ENCODE data around the gene NSMCE4A.
"Not testable (repeated sequence)": the region's sequence is repeated elsewhere in the genome, so short reads cannot be mapped to it uniquely, and the experiment has no call there.

The NSMCE4A gene

GRCh38 chr10:121974535-121975294, at the start of gene NSMCE4A:
TSS of gene NSMCE4A (minus strand) at chr10:121975217. CDS start at chr10:121975165, 52 bp downstream.
- peak; percentile 60 for DNase-seq

DNA sequence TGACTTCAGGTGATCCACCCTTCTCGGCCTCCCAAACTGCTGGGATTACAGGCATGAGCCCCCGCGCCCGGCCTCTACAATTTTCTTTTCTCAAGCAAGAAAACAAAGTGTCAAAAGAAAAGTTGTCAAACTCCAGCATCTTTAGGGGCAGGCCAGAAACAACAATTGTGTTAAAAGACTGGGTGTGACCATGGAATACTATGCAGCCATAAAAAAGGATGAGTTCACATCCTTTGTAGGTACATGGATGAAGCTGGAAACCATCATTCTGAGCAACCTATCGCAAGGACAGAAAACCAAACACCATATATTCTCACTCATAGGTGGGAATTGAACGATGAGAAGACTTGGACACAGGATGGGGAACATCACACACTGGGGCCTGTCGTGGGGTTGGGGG, 48.2 kb upstream of the NSMCE4A start:
- DNase-seq, result not testable (repeated sequence)

- no peak for DNase-seq
Measured at GRCh38 chr10:122022276-122022675, 47.3 kb upstream of the NSMCE4A start.

- no peak for DNase-seq
Measured at GRCh38 chr10:122021828-122022227, 46.8 kb upstream of the NSMCE4A start.

DNA sequence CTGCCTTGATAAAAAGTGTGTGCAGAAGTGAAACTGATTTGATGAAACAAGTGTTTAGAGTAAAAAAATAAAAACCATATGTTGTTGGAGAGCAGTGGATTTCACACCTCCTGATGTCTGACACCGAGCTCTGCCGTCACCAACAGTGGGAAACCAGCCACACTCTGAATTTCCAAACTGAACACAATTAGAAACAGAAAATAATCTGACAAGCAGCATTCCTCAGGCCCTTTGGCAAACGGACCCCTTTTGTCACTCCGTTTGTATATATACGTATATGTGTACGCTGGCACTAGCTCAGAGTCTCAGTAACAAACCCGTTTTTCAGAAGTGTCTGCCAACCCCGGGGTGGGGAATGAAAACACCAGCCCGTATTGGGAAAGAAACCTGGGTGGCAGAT, 46.4 kb upstream of the NSMCE4A start:
- no peak for DNase-seq

- DNase-seq, result no peak
Measured at GRCh38 chr10:122020226-122020625, 45.2 kb upstream of the NSMCE4A start.

DNA sequence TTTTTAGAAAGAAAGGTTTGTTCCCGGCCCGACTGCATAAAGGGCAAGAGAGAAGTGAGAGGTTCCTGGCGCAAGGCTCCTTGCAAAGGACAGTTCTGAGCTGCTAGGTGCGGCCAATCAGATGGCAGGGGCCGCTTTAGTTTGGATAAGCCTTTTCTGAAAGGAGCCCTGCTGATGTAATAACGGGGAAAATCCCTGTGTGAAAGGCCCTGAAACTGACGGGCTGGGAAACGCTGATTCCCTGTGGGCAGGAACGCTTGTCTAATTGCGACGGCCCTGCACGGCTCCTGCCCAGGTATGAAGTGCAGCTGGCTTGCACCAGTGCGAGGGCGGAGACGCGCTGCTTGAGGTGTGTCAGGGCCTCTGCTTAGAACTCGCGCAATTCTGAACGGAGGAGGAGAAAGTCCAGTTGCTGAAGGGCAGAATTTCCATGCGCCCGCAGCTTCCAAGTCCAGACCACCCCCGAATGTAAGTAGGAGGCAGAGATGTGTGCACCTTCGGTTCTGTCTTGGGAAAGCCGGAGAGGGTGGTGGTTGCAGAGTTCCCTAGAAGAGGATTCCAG, 44.5 kb upstream of the NSMCE4A start:
- DNase-seq, result peak; percentile 8

DNA sequence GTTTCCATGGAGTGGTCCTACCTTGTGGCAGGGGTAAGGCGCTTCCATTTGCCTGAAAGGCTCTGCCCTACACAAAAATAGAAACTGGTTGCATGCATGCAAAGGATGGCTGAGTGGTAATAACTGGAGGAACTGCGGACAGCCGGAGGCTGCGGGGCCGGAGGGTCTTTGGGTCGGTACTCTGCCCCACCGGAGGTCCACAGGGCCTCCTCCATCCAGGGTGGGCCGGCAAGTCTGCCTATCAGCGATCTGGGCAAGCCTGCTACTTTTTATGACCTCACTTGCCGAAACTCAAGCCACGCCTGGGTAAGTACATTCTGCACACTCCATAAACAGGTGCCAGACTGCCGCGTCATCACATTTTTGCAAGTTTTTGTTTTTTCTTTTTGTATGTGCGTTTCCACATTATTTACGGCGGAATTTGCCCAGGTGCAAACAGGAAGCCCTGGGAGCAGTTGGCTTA, 44.0 kb upstream of the NSMCE4A start:
- DNase-seq, result no peak

DNA sequence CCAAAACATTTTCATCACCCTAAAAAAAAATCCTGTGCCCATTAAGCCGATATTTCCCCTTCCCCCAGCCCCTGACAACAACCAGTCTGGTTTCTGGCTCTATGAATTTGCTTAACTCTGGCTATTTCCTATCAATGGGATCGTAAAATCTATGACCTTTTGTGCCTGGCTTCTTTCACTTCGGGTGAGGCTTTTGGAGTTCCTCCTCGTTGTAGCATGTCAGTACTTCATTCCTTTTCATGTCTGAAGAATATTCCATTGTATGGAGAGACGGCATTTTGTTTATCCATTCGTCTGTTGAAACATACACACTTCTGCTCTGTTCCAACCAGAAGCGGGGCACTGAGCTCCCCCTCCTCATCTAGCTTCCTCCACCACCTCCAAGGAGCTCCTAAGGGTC, 43.5 kb upstream of the NSMCE4A start:
- DNase-seq, result no peak

- DNase-seq, result not testable (repeated sequence)
Measured at GRCh38 chr10:122017926-122018325, 42.9 kb upstream of the NSMCE4A start.

- no peak for DNase-seq
Measured at GRCh38 chr10:122014652-122015248, 39.7 kb upstream of the NSMCE4A start.

DNA sequence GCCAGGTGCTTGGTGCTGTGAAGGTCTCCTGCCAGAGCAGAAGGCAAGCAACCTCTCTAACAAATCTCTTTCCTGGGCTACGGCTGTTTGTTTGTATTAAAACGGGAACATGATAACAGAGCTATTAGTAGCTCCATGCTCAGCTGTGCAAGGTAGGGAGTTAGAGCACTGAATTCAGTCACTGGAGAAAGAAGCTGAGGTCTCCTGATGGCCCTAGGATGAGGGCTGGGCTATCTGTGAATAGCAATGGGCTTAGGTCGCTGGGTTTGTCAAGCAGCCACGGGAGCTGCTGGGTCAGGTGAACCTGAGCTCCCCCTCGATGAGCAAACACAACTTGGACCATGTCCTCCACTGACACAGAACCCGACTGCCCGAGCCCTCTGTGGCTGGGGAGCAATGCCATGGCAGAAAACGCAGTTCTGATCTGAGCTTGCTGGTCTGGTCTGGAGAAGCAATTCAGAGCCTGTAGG, 38.3 kb upstream of the NSMCE4A start:
- no peak for DNase-seq

DNA sequence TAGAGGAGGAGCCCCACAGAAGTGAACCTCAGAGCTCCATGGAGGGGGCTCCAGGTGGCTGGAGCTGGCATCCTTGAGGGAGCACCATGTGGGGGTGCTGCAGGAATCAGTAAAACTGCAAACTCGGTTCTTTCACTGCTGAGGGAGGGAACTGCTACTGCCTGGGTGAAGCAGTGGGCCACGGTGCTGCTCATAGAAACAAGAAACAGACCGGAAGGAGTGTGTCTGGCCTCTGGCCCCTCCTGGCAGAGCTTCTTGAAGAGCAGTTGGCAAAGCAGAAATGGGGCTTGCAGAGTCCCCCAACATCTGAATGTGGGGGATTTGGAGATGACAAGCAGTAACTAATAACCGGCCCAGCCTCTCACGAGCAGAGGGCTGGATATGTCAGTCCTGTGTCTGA, 37.7 kb upstream of the NSMCE4A start:
- no peak for DNase-seq

DNA sequence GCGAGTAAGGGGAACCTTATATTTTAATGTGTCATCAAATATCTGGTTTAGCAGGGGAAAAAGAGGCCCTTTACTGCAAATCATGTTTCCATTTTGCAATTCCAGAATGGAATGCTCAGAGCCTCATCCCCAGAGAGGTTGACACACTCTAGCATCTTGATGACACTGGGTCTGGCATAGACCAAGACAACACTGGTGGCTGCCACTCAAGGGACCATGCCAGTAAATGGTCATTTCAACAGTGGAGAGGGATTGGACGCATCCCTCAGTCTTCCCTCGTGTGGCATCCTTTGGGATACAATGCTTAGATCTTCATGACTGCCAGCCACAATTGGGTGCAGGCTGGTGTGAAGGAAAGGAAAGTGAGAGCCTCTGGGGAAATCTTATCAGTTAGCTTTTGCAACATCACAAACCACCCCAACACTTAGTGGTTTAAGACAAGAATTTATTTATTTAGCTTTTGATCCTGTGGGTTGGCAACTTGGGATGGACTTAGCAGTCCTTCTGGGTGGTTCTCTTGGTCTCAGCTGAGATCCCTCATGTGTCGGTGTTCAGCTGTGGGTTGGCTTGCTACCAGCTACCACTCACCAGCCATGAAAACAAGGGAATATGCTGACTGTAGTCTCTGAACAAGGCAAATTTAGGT, 35.5 kb upstream of the NSMCE4A start:
- no peak for DNase-seq

DNA sequence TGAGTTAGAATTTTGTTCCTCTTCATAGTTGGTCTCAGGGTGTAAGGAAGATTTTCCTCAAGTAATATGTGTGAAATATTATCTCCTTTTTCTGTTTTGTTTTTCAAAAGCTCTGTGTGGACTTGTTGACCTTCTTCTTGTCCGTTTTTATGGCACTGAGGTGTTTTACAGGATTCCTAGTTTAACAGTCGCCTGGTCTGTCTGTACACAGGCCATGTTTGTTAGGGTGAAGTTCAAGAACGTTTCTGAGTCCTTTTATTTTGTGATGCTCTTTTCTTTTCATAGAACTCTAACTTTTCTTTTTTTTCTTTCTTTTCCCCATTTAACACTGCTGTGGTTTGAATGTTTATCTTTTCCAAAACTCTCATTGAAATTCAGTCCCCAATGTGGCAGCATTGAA, 32.4 kb upstream of the NSMCE4A start:
- DNase-seq, result no peak

DNA sequence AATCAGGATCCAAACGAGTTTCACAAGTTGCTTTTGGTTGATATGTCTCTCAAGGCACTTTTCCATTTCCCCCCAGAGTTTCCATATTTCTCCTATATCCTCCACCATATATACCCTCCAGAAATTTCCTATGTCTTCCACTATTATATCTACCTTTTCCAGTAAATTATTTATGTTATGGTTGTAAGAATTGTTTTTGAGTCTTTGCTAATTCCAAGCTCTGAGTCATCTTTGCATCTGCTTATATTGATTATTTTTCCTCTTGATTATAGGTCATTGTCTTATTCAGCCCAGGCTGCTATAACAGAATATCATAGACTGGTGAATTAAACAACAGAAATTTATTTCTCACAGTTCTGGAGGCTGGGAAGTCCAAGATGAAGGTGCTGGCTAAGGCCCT, 26.7 kb upstream of the NSMCE4A start:
- DNase-seq, result no peak

GRCh38 chr10:121999301-121999700, 24.3 kb upstream of the NSMCE4A start:
- DNase-seq, result no peak

- DNase-seq, result no peak
Measured at GRCh38 chr10:121998462-121998861, 23.4 kb upstream of the NSMCE4A start.

DNA sequence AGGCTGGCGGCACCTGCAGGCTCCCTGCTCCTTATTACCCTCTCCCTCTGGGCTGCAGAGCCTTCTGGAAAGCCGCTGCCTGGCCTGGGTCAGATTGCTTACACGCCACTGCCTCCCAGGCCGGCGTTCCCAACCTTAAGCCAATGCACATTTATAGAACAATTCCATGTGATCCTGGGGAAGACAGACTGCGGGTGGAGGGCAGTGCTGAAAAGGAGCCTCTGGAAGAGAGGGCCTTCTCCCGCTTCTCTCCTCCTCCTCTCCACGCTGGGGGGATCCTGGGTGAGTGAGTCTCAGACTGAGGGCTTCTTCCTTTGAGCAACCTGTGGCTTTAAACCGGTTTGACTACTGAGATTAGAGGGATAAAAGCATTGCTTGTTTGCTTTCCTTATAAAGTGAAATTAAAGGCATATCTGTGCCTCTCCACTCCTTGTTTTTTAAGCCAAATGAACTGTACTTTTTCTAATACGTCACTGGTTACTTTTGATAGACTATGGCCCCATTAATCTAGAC, 19.5 kb upstream of the NSMCE4A start:
- no peak for DNase-seq

DNA sequence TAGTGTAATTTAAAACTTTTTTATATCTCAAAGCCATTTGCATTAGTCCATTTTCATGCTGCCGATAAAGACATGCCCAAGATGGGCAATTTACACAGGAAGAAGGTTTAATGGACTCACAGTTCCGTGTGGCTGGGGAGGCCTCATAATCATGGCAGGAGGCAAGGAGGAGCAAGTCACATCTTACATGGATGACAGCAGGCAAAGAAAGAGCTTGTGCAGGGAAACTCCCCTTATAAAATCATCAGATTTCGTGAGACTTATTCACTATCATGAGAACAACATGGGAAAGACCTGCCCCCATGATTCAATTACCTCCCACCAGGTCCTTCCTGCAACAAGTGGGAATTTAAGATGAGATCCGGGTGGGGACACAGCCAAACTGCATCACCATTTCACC, 16.7 kb upstream of the NSMCE4A start:
- DNase-seq, result not testable (repeated sequence)

- DNase-seq, result no peak
Measured at GRCh38 chr10:121990015-121990677, 15.1 kb upstream of the NSMCE4A start.

Data from NCI-H1436 (cell line).